ENCODE data around the gene GGA1. TPM values are rescaled to one million over a fixed set of nuclear protein-coding genes. Genes with fewer than 3 reads are reported as not detected.

GGA1 gene
- total and polyA plus RNA-seq, 11 donors: 22.7 to 45.7 (median 27.4) TPM

DNA sequence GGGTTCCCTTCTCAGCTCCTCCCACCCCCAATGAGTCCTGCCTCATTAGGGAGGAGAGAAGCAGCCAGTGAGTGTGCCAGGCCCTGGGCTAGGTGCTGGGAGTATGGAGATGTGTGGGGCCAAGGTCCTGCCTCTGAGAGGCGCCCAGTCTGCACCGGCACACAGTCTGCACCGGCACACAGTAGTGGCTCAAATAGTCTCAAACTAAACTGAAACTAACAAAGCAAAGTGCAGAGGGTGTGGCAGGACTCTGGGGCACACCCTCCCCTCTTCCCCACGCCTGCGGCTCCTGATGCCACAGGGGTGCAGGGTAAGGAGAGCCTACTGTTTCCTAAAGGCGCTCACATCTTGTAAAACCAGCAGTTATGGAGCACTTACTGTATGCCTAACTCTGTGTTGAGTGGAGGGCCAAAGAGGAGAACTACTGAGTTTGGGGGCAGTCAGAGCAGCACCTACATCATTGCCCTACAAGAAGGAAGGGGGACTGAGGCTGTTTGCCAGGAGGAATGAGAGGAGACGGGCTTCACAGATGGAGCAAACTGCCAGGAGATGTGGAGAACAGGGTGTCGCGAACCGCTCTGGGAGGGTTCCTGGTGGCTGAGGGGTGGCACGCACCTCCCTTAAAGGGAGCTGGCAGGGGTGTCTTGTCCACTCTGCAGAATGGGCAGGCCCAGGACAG, 29.9 kb downstream of the GGA1 start:
- Histone ChIP-seq H3K4me1 (peaks cover 0 to 97% (median 31%) of the 10 kb centered on the region in 12 donors), H3K36me3 (peaks cover 0 to 21% (median 0%) of the 10 kb centered on the region in 9 donors), H3K9me3 (no peaks in the 10 kb centered on the region), H3K27ac (peak overlapping the region in 5 of 12 donors; percentile 53 to 94 (median 67)), H3K4me3 (peak overlapping the region in 11 of 12 donors; percentile 32 to 77 (median 58)), H3K27me3 (peaks cover 0 to 9% (median 0%) of the 10 kb centered on the region in 9 donors)
- intact Hi-C loops (cut with DNase I): loop anchor here in 1 of 10 donors (5.0 kb wide), 1 partner anchor 104 kb away; no protein-coding TSS in a partner anchor
- ATAC-seq (no peak), DNase-seq (no peak)
- TF ChIP-seq, protein P1, sequence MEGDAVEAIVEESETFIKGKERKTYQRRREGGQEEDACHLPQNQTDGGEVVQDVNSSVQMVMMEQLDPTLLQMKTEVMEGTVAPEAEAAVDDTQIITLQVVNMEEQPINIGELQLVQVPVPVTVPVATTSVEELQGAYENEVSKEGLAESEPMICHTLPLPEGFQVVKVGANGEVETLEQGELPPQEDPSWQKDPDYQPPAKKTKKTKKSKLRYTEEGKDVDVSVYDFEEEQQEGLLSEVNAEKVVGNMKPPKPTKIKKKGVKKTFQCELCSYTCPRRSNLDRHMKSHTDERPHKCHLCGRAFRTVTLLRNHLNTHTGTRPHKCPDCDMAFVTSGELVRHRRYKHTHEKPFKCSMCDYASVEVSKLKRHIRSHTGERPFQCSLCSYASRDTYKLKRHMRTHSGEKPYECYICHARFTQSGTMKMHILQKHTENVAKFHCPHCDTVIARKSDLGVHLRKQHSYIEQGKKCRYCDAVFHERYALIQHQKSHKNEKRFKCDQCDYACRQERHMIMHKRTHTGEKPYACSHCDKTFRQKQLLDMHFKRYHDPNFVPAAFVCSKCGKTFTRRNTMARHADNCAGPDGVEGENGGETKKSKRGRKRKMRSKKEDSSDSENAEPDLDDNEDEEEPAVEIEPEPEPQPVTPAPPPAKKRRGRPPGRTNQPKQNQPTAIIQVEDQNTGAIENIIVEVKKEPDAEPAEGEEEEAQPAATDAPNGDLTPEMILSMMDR (IDR thresholded peaks at IDR 0.05): no peak
- no peak for TF ChIP-seq POLR2A (IDR thresholded peaks at IDR 0.05)
- 70 to 74% (median 72%) methylated on average over 11 of the region's 11 CpGs for WGBS, 4 donors

DNA sequence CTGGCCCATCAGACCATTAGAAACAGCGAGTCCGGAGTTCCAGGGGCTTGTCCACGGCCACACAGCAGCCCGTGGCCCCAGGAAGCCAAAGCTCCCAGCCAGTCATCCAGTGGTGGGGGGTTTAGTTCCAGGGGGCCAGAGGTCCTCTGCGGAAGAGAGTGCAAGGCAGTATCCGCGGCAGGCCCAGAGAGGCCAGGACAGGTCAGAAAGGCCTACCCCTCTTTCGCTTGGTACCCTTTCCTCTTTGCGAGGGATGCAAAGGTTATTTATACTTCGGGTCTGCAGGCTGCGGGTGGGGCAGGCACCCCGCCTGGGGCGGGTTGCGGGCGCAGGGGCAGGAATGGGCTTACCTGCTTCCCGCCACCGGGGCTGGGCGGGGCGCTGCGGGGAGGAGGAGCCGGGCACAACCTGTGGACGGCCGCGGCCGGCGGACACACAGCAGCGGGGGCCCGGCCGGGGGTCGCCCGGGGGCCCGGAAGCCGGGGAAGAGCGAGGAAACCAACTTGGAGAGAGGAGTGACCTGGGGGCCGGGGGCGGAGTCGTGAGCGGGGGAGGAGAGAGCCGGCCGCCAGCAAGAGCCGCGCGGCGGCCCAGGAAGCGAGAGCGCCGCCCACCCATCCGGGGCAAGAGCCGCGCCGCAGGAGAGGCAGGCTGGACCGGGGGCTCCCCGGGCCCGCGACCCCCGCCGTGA, 30.6 kb downstream of the GGA1 start, which contains the start of gene SH3BP1:
Gene SH3BP1 (plus strand): TSS at position 600 of the 691 bp plus-strand sequence. CDS start 119 bp downstream, outside the sequence.
- Histone ChIP-seq H3K36me3 (peaks cover 0 to 28% (median 0%) of the 10 kb centered on the region in 9 donors), H3K9me3 (no peaks in the 10 kb centered on the region), H3K27ac (peak within 1 kb of the TSS in 10 of 12 donors; percentile 7 to 94 (median 56)), H3K27me3 (peaks cover 0 to 9% (median 0%) of the 10 kb centered on the region in 9 donors), H3K4me1 (peaks cover 0 to 94% (median 25%) of the 10 kb centered on the region in 12 donors), H3K4me3 (peak within 1 kb of the TSS; percentile 32 to 77 (median 58))
- intact Hi-C loops (cut with DNase I): loop anchor here in 1 of 10 donors (5.0 kb wide), 1 partner anchor 103 kb away; no protein-coding TSS in a partner anchor
- no peak for TF ChIP-seq POLR2A (IDR thresholded peaks at IDR 0.05)
- TF ChIP-seq, protein P1 (IDR thresholded peaks at IDR 0.05): no peak
- DNase-seq (peak in 4 of 5 donors; percentile 60 to 87 (median 74)), ATAC-seq (peak in 3 of 4 donors; percentile 23 to 55 (median 37))
- 8 to 15% (median 10%) methylated on average over 26 to 57 of the region's 57 CpGs for WGBS, 4 donors

DNA sequence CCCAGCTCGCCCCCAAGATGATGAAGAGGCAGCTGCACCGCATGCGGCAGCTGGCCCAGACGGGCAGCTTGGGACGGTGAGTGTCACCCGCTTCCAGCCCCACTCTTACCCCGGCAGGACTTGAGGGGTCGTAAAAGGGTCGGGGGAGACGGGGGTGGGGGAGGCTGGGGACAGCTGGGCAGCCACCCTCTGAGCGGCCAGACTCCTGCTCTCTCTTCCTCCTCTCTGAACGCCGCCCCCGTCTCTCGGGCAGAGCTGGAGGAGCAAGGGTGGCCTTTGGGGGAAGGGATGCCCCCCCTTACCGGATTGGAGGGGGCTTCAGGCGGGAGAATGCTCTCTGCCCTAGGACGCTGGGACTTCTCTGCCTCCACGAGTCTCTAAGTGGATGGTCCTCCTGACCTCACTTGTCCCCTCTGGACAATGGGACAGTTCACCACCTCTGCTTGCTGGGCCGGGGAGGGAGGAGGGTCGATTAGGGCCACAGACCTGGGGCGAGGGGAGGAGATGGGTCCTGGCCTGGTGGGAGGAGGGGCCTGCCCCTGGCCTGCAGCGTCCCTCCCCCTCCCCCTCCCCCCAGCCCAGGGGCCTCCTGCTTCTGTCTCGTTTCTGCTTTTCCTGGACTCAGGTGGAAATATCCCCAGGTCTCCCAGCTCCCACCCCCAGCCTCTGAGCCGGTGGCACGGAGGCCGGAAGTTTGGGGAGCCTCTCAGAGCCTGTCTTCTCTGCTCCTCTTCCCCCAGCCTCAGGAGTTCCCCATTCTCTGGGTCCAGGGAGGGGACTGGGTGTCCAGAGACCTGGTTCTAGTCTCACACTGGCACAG, 31.3 kb downstream of the GGA1 start:
- intact Hi-C loops (cut with DNase I): loop anchor here in 7 of 10 donors (5.0 to 10.0 kb wide), 6 partner anchors 37 to 155 kb away; partner anchors contain the start of gene LGALS1 (in 1 of the 7)
- TF ChIP-seq, protein P1 (IDR thresholded peaks at IDR 0.05): no peak
- TF ChIP-seq POLR2A (IDR thresholded peaks at IDR 0.05): no peak

More for the DNA sequence above, 31.3 kb downstream of the GGA1 start:
- H3K9me3 ChIP-seq: no peaks in the 10 kb centered on the region
- peak overlapping the region in 10 of 12 donors; percentile 7 to 94 (median 56) for H3K27ac ChIP-seq
- H3K4me3 ChIP-seq: peak overlapping the region; percentile 32 to 77 (median 58)
- no peak for DNase-seq
- ATAC-seq: peak in 2 of 4 donors; percentile 1 to 6
- 8 to 29% (median 11%) methylated on average over 9 to 27 of the region's 27 CpGs for whole genome bisulfite sequencing, 4 donors
- peaks cover 0 to 86% (median 17%) of the 10 kb centered on the region in 12 donors for H3K4me1 ChIP-seq
- peaks cover 0 to 9% (median 0%) of the 10 kb centered on the region in 9 donors for H3K27me3 ChIP-seq
- H3K36me3 ChIP-seq: peaks cover 0 to 36% (median 0%) of the 10 kb centered on the region in 9 donors

All from heart left ventricle (tissue), 16 donors.